Measurements from ENCODE around the gene ASCC3.

- TF ChIP-seq CTCF (conservative IDR thresholded peaks at IDR 0.05; ENCODE audit: low read depth, low read length), result no peak
- TF ChIP-seq EZH2 (IDR thresholded peaks at IDR 0.05; ENCODE audit: borderline replicate concordance, low read depth, low read length, poor library complexity, severe bottlenecking), result no peak
These were observed 416.0 kb downstream of the ASCC3 start, which contains the start of gene SIM1 for GRCh38 chr6:100464903-100465700.
